Measurements from ENCODE around the gene PLIN3.
"Not testable (repeated sequence)": the region's sequence is repeated elsewhere in the genome, so short reads cannot be mapped to it uniquely, and the experiment has no call there.

PLIN3 gene

DNA sequence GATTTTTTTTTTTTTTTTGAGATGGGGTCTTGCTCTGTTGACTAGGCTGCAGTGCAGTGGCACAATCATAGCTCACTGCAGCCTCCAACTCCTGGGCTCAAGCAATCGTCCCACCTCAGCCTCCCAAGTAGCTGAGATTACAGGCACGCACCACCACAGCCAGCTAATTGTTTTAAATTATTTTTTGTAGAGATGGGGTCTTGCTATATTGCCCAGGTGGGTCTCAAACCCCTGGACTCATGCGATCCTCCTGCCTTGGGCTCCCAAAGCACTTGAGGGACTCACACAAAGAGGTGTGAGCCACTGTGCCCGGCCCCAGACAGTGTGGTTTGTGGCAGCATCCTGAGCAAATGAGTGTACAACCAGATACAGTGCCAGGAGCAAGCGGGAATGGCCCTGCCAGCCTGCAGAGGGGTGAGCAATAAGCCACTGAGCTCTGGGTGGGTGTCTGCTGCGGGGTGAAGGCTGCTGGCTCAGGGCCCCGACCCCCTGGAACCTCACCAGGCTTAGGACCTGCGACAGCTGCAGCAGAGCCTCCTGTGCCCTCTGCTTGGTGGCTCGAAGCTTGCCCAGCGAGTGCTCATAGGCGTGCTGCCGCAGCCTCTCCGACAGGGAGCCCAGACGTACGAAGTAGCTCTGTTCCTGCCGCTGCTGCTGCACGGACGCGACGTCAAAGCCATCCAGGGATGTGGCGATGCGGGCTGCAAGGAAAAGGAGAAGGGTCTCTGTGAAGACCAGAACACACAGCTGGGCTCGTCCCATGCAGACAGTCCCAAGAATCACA, 20.1 kb downstream of the PLIN3 start:
- DNase-seq (ENCODE audit: low read depth), result no peak

DNA sequence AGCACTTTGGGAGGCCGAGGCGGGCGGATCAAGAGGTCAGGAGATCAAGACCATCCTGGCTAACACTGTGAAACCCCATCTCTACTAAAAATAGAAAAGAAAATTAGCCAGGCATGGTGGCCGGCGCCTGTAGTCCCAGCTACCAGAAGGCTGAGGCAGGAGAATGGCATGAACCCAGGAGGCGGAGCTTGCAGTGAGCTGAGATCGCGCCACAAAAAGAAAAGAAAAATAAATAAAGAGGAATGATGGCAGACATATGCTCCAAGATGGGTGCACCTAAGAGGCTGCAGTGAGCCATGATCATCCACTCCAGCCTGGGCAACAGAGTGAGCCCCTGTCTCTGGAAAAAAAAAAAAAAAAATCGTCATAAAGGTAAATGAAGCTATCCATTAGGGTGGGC, 21.5 kb downstream of the PLIN3 start:
- DNase-seq (ENCODE audit: low read depth), result not testable (repeated sequence)

DNA sequence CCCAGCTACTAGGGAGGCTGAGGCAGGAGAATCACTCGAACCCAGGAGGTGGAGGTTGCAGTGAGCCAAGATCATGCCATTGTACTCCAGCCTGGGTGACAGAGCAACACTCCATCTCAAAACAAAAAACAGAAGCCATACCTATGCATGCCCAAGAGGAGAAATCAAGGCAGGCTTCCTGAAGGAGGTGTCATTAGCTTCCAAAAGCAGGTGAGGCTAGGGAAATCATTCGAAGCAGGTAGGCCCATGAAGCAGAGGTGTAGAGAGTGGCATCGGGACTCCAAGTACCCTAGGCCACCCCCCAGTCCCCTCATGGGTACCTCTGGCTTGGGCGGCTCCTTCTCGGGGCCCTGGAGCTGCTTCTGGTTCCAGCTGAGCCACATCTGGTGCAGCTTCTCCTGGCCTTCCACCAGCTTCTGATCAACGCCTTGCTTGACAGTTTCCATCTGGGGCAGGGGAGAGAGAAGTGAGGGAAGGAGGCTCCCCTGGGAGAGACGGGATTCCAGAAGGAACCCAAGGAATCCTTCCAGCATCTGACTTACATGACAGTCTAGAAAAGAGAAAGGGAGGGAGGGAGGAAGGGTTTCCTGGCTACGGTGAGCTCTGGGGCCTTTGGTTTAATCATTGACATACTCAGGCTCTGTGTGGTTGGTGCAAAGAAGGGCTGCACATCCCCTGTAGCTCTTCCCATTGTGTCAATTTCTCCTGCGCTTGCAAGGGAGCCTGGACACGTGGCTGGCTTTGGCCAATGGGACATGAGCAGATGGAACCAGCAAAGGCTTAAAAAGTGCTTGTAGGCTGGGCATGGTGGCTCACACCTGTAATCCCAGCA, 22.9 kb downstream of the PLIN3 start:
- DNase-seq (ENCODE audit: low read depth), result no peak

DNA sequence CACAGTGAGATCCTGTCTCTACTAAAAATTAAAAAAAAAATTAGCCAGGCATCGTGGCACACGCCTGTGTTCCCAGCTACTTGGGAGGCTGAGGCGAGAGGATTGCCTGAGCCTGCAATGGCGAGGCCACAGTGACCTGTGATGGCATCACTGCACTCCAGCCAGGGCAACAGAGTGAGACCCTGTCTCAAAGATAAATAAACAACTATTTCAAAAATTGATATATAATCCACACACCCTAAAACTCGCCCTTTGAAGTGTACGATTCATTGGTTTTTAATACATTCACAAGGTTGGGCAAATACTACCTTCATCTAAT, 23.9 kb downstream of the PLIN3 start:
- no peak for DNase-seq (ENCODE audit: low read depth)

DNA sequence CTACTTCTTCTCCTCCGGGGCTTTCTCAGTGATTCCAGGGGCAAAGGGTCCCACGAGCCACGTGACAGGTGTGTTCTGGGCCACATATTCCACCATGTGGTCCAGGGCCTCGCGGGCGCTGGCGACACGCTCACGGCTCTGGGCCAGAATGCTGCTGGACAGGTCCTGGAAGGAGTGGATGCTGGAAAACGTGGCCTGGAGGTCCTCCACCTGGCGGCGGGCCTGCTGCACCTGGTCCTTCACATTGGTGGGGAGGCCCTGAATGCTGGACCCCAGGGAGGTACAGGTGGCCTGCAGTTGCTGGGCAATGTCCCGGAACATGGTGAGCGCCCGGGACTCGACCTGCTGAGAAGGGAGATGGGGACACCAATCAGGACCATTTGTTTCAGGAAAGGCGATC, 28.3 kb downstream of the PLIN3 start:
- no peak for DNase-seq (ENCODE audit: low read depth)

DNA sequence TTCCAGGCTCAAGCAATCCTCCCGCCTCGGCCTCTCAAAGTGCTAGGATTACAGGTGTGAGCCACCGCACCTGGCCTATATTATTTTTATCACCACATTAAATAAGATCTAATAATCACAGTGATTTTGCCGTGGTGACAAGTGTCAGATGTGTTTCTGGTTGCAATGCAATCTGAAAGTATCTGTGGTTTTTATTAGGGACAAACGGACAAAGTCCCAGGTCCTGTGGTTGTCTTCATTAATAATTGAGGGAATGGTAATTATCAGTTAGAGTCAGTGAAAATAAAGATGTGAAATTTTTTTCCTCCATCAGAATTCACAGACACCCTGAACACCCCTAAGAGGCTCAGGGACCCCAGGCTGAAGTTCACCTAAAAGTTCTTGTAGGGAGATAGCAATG, 34.7 kb downstream of the PLIN3 start:
- no peak for DNase-seq (ENCODE audit: low read depth)

DNA sequence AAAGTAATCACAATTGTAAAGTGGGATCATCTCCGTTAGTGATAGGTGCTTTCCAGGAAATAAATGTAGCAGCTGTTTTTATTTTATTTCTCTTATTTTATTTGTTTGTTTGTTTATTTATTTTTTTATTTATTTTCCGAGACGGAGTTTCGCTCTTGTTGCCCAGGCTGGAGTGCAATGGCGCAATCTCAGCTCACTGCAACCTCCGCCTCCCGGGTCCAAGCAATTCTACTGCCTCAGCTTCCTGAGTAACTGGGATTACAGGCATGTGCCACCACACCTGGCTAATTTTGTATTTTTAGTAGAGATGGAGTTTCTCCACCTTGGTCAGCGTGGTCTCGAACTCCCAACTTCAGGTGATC, 35.5 kb downstream of the PLIN3 start:
- DNase-seq (ENCODE audit: low read depth), result not testable (repeated sequence)

DNA sequence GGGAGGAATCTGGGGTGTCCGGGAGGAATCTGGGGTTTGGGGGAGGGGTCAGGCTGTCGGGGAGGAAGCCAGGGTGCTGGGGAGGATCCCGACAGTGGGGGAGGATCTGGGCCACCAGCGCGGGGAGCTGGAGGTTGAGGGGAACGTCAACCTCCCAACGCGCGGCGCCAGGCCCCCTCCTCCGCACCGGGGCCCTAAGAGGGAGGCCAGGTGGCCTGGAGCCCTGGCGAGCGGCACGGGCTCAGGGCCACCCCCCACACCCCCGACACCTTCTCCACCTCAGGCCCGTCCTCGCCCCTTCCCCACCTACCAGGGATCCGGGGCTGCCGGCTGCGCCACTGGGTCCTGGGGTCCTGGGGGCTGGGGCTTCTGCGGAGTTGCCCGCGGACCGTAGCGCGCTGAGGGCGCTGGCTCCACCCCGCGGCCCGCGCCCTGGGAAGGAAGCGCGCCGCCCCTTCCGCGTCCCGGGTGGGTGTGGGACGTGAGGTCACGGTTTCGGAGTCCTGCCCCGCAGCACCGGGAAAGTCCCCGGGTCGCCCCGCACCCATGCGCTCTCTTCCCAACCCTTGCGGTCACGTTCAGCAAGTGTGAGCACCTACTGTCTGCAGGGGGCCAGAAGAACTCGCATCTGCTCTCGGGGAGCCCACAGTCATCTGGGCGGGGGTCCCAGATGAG, 36.0 kb downstream of the PLIN3 start, which contains the start of gene TICAM1:
TICAM1 (minus strand) TSS at position 409 of the 675 bp plus-strand sequence. CDS start 13,335 bp downstream, outside the sequence.
- DNase-seq (ENCODE audit: low read depth), result peak; percentile 63

DNA sequence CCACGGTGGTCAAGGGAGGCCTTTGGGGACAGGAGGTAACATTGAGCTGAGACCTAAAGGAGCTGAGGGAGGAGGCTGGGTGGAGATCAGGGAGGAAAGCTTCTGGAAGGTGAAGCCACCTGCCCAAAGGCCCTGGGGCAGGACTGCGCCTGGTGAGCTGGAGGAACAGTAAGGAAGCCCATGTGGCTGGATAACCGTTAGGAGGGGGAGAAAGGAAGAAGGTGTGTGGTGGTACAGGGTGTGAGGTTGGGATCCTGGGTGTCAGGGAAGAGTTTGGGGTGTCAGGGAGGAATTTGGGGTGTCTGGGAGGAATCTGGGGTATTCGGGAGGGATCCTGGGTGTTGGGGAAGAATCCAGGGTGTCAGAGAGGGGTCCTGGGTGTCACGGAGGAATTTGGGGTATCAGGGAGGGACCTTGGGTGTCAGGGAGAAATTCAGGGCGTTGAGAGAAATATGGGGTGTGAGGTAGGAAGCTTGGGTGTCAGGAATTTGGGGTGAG, 36.6 kb downstream of the PLIN3 start:
- no peak for DNase-seq (ENCODE audit: low read depth)

DNA sequence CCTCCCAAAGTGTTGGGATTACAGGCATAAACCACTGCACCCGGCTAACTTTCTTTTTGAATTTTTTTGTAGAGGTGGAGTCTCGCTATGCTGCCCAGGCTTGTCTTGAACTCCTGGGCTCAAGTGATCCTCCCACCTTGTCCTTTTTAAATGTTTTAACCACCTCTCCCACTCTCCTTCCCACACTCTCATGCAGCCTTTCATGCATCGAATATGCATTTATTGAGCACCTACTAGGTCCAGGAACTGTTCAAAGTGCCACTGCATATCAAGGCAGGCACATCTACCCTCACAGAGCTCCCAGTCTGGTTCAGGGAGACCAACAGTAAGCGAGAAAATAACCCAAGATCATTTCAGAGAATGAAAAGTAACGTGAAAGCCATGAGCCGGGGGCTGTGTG, 37.1 kb downstream of the PLIN3 start:
- no peak for DNase-seq (ENCODE audit: low read depth)

DNA sequence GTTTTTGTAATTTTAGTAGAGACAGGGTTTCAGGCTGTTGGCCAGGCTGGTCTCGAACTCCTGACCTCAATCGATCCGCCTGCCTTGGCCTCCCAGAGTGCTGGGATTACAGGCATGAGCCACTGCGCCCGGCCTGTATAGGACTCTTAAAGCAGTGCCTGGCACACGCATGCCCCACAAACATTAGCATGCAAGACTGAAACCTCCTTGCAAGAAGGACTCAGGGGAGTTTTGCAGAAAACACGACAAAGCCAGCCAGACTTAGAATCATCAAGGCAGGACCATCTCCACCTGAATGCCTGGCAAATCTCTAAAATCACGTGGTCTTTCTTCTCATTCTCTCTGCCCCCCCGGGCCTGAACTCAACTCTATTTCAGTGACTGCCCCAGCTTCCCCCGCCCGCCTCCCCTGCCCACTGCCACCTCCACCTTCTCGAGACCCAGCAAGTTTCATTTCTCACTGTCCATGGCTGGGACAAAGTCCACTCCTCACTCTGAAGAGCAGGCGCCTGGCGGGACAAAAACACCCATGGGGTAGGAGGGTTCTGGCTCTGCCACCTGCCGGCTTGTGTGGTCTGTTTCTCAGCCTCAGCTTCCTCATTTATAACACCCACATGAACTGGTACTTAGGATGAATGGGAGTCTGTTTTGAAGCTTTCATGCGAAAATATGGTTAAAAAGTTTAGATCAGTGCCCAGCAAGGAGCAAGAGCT, 38.3 kb downstream of the PLIN3 start:
- DNase-seq (ENCODE audit: low read depth), result no peak

DNA sequence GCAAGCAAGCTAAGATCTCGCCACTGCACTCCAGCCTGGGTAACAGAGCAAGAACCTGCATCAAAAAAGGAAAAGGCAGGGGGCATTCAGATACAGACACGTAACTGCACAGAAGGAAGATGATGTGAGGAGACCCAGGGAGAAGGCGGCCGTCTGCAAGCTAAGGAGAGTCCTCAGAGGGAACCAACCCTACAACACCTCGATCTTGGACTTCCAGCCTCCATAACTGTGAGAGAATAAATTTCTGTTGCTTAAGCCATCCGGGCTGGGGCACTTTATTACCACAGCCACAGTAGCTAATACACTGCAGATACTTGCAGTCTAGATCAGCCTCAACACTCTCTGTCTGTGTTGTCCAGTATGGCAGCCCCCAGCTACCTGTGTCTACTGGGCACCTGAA, 43.9 kb downstream of the PLIN3 start:
- no peak for DNase-seq (ENCODE audit: low read depth)

DNA sequence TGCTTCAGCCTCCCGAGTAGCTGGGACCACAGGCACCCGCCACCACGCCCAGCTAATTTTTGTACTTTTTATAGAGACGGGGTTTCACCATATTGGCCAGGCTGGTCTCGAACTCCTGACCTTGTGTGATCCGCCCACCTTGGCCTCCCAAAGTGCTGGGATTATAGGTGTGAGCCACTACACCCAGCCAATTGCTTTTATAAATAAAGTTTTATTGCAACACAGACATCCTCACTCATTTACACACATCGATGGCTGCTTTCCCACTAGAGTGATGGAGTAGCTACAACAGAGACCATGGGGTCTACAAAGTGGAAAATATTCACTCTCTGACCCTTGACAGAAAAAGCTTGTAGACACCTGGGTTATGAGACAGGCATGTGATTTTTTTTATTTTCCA, 45.1 kb downstream of the PLIN3 start:
- DNase-seq (ENCODE audit: low read depth), result not testable (repeated sequence)

DNA sequence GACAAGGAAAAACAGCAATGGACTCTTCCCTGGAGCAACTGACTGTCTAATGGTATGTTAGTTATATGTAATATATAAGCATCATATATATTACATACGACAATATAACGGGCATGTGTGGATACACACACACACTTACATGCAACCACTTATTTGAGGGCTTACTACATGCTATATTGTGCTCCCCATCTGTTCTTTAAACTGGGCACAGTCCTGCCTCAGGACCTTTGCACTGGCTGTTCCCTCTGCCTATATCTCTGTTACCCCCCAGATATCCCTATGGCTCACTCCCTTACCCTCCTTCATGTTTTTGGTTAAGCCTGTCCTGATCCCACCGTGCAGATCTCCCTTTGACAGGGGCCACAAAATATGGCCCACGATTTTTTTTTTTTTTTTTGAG, 46.2 kb downstream of the PLIN3 start:
- DNase-seq (ENCODE audit: low read depth), result no peak

DNA sequence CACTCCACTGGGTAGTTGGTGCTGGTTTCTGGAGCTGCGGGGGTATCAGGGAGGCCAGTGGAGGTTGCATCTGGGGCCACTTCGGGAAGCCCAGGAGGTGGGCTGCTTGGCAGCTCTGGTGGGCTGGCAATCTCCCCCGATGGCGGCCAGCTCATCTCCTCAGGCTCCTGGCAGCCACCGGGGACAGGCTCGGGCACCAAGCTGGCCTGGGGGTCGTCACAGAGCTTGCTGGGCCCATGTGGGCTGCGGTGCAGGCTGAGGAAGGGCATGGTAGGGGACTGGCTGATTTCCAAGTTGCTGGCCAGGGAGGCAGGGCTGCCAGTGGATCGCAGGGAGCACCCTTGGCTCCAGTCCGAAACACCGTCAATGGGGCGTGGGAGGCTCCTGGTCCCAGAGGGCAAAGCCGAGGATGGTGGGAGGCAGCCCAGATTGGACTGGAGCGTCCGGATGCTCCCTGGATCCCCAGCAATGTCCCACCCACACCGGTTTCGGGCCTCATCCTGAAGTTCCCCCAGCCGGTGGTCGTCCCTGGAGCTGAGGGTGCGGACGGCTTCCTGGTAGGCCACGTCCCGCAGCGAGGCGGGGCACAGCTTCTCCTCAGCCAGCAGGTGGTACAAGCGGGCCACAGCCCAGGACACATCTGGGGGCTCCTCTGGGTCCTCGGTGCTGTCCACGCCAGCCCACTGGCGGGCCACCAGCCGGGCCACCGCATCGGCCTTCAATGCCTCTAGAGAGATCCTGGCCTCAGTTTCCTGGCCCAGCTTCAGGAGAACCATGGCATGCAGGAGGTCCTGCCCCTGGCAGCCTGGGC, 49.8 kb downstream of the PLIN3 start:
- DNase-seq (ENCODE audit: low read depth), result no peak

DNA sequence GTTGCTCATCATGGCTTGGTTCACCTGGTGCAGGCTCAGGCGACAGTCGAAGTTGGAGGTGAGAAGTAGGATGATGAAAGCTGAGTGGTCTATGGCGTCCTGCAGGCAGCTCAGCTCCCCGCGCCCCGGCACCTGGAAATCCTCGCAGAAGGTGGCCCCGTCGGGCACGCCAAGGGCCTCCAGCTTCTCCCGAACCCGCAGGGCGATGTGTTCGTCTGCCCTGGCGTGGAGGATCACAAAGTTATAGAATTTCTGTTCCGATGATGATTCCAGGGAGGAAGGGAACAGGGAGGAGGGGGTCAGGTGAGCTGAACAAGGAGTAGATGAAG, 50.6 kb downstream of the PLIN3 start:
- DNase-seq (ENCODE audit: low read depth), result no peak

DNA sequence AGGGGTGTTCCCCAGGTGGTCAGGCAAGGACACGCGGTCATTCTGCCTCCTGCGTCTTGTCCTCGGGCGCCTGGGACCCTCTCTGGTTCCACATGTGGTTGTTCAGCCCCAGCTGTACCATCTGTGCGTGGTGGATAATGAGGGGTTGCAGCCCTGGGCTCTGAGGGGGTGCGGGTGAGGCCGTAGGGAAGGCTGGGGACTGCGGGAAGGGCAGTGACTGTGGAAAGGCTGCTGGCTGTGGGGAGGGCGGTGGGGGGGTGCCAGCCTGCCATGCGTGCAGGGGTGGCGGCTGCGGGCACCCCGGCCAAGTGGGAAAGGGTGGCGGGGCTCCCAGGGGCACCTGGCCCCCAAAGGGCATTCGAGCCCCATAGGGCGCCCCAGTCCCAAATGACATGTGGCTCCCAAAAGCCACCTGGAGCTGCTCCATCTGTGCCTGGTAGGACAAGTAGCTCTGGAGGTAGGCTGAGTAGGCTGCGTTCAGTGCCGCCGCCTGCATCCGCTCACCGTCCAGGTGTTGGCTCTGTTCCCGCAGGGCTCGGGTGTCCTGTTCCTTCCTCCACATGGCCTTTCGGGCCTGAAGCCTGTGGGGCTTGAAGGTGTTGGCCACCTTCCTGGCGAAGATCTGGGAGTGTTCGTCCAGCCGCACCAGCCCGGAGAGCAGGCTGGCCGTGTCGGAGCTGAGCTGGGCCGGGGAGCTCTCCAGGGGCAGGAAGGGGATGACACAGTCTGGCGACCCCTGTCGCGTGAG, 51.1 kb downstream of the PLIN3 start:
- no peak for DNase-seq (ENCODE audit: low read depth)

DNA sequence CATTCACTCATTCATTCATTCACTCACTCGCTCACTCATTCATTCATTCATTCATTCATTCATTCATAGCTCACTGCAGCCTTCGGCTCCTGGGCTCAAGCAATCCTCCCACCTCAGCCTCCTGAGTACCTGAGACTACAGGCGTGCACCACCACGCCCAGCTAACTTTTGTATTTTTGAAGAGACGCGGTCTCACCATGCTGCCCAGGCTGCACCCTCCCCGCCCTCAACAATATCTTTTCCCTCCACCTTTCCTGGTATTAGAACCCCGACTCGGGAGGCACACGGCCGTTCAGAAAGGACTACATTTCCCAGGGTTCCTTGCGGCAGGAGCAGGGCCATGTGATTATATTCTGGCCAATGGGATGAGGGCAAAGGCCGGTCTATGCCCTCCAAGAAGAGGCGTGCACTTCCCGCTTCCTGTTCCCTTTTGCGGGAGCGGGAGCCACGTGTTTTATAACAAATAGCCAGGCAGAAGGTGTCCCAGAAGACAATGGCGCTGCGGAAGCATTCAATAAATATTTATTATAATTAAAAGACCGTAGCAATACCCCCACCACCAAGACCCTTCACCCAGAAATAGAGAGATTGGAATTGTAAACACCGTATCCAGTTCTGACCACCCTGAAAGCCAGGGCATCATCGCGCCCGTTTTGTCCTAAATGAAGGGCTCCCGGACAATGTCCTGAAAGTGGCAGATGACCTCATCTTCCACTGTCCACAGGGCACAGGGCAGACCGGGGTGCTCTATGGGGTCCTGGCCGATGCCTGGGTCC, 51.9 kb downstream of the PLIN3 start:
- peak; percentile 91 for DNase-seq (ENCODE audit: low read depth)

DNA sequence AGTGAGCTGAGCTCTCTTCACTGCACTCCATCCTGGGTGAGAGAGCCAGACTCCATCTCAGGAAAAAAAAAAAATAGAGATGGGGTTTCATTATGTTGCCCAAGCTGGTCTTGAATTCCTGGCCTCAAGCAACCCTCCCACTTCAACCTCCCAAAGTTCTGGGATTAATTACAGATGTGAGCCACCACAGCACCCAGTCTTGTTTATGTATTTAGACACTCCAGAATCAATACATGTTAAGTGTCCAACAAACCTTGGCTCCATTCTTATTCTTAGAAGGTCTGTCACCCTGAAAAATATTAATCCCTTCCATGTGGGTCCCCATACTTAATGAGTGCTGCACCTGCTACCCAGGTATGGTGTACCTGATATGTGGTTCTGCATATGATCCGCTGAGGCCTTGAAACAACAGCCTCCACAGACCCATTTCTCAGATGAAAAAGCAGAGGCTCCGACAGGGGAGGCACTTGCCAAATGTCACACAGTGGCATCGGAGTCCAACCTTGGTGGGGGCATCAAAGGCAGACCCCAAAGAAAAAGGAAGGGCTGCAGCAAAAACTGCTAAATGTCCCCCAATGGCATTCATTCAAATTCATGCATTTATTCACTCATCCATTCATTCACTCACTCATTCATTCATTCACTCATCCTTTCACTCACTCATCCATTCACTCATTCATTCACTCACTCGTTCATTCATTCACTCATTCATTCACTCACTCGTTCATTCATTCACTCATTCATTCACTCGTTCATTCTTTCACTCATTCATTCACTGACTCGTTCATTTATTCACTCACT, 52.6 kb downstream of the PLIN3 start:
- DNase-seq (ENCODE audit: low read depth), result peak; percentile 34
